Trophoblast cell (in vitro differentiated cells and primary cell): ENCODE results near the gene DLX3.
A peak's percentile ranks its signal among the peaks of the same experiment; 100 is the strongest.

Experiments
- DNase-seq, 2 donors: peaks; one replicate each; pipeline ENCODE4 v3.0.0-alpha.2; 2016
- H2AFZ ChIP-seq: 2 replicates; pipeline ENCODE4 v1.6.1; 2013; ENCODE audit warnings: low read length, moderate library complexity, mild to moderate bottlenecking; ENCODE audit not compliant: insufficient read depth, poor library complexity
- H2AK5ac ChIP-seq: 2 replicates; pipeline ENCODE4 v1.6.1; 2013; ENCODE audit warnings: mild to moderate bottlenecking, low read length
- H2BK120ac ChIP-seq: 2 replicates; pipeline ENCODE4 v1.6.1; 2013; ENCODE audit warnings: low read length, mild to moderate bottlenecking, moderate library complexity; ENCODE audit not compliant: insufficient read depth, poor library complexity
- H2BK12ac ChIP-seq: 2 replicates; pipeline ENCODE4 v1.6.1; 2013; ENCODE audit warnings: mild to moderate bottlenecking, low read length, moderate library complexity
- H2BK5ac ChIP-seq: 2 replicates; pipeline ENCODE4 v1.6.1; 2013; ENCODE audit warnings: low read length, low read depth, moderate library complexity, mild to moderate bottlenecking; ENCODE audit not compliant: poor library complexity
- H3K14ac ChIP-seq: 2 replicates; pipeline ENCODE4 v1.6.1; 2013; ENCODE audit warnings: mild to moderate bottlenecking, low read length
- H3K18ac ChIP-seq: 2 replicates; pipeline ENCODE4 v1.6.1; 2013; ENCODE audit warnings: mild to moderate bottlenecking, low read length
- H3K23ac ChIP-seq: 2 replicates; pipeline ENCODE4 v1.6.1; 2013; ENCODE audit warnings: low read length
- H3K27ac ChIP-seq: 2 replicates; pipeline ENCODE4 v1.5.1; 2013; ENCODE audit warnings: low read depth, mild to moderate bottlenecking, inconsistent platforms, low read length, moderate library complexity
- H3K27me3 ChIP-seq: 2 replicates; pipeline ENCODE4 v1.6.1; 2013; ENCODE audit warnings: inconsistent platforms, mild to moderate bottlenecking, low read length, moderate library complexity; ENCODE audit not compliant: insufficient read depth
- H3K36me3 ChIP-seq, 2 experiments: 1 replicate in 1 of 2; 2 replicates in 1 of 2; pipeline ENCODE4 v1.6.1; 2013; ENCODE audit warnings: low read length in 2 of 2, mild to moderate bottlenecking in 2 of 2, moderate library complexity in 1 of 2; ENCODE audit not compliant: insufficient read depth in 2 of 2, control insufficient read depth in 1 of 2
- H3K4ac ChIP-seq: 2 replicates; pipeline ENCODE4 v1.6.1; 2013; ENCODE audit warnings: low read depth, mild to moderate bottlenecking, low read length, moderate library complexity
- H3K4me1 ChIP-seq, 2 experiments: 1 replicate in 1 of 2; 2 replicates in 1 of 2; pipeline ENCODE4 v1.6.1; 2013; ENCODE audit warnings: low read length in 2 of 2, mild to moderate bottlenecking in 2 of 2, moderate library complexity in 1 of 2; ENCODE audit not compliant: insufficient read depth in 2 of 2, control insufficient read depth in 1 of 2
- H3K4me2 ChIP-seq: 2 replicates; pipeline ENCODE4 v1.6.1; 2013; ENCODE audit warnings: inconsistent platforms, mild to moderate bottlenecking, low read length, moderate library complexity
- H3K4me3 ChIP-seq: 2 replicates; pipeline ENCODE4 v1.5.1; 2013; ENCODE audit warnings: mild to moderate bottlenecking, low read depth, low read length, inconsistent platforms
- H3K79me1 ChIP-seq: one replicate; pipeline ENCODE4 v1.6.1; 2013; ENCODE audit warnings: low read length
- H3K79me2 ChIP-seq: 2 replicates; pipeline ENCODE4 v1.6.1; 2013; ENCODE audit warnings: low read length, mild to moderate bottlenecking; ENCODE audit not compliant: control insufficient read depth, insufficient read depth, poor library complexity
- H3K9ac ChIP-seq: 2 replicates; pipeline ENCODE4 v1.6.1; 2013; ENCODE audit warnings: mild to moderate bottlenecking, low read length
- H3K9me3 ChIP-seq: 2 replicates; pipeline ENCODE4 v1.6.1; 2013; ENCODE audit warnings: low read depth, mild to moderate bottlenecking, control low read depth, inconsistent platforms, low read length; ENCODE audit not compliant: insufficient read depth
- H4K12ac ChIP-seq: 2 replicates; pipeline ENCODE4 v1.6.1; 2013; ENCODE audit warnings: low read depth, mild to moderate bottlenecking, low read length, moderate library complexity
- H4K8ac ChIP-seq: 2 replicates; pipeline ENCODE4 v1.6.1; 2013; ENCODE audit warnings: low read depth, mild to moderate bottlenecking, low read length, moderate library complexity
- H4K91ac ChIP-seq: one replicate; pipeline ENCODE4 v1.6.1; 2013; ENCODE audit warnings: low read depth, mild to moderate bottlenecking, low read length, moderate library complexity
- WGBS: extraction: QIAGEN DNeasy Blood & Tissue Kit; methylation state at CpG from one replicate; pipeline ENCODE4 v1.1.7; 2013; ENCODE audit warnings: missing lambda C conversion rate; ENCODE audit not compliant: insufficient read length, insufficient coverage; ENCODE audit errors: extremely low coverage; 5-methylcytosine and 5-hydroxymethylcytosine counted together

Gene DLX3

DNA sequence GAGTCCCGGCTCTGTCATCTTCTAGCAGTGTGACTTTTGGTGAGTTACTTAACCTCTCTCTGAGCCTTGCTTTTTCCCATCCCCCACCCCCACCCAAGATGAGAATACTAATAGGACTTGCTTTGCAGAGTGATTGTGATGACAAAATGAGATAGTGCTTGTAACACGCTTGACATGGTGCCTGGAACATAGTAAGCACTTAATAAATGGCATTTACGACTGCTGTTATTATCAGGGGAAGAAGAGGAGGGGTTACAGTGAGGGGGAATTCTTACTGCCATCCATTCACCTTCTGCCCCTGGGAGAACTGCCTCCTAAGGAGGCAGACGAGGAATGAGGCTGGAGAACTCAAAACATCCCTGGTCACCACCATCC is 18.2 kb downstream of the DLX3 start:
- Histone ChIP-seq H4K91ac (no peak overlapping the region), H3K9ac (no peak overlapping the region), H3K23ac (no peak overlapping the region), H3K79me2 (no peaks in the 10 kb centered on the region), H3K4me3 (no peak overlapping the region), H3K9me3 (peaks cover 3% of the 10 kb centered on the region), H3K4ac (no peak overlapping the region), H4K12ac (no peak overlapping the region), H2AK5ac (no peak overlapping the region), H3K4me1 (peaks cover 44% of the 10 kb centered on the region in 2 experiments), H3K14ac (no peak overlapping the region), H2BK120ac (no peak overlapping the region), H3K27ac (no peak overlapping the region), H3K36me3 (no peaks in the 10 kb centered on the region), H2BK5ac (no peak overlapping the region), H3K18ac (no peak overlapping the region), H3K4me2 (no peak overlapping the region), H3K27me3 (peaks cover 20% of the 10 kb centered on the region), H2AFZ (no peak overlapping the region), H2BK12ac (no peak overlapping the region), H3K79me1 (peaks cover 12% of the 10 kb centered on the region), H4K8ac (no peak overlapping the region)
- DNase-seq = no peak
- no CpG with 5 or more reads among the region's 4 CpGs for WGBS

DNA sequence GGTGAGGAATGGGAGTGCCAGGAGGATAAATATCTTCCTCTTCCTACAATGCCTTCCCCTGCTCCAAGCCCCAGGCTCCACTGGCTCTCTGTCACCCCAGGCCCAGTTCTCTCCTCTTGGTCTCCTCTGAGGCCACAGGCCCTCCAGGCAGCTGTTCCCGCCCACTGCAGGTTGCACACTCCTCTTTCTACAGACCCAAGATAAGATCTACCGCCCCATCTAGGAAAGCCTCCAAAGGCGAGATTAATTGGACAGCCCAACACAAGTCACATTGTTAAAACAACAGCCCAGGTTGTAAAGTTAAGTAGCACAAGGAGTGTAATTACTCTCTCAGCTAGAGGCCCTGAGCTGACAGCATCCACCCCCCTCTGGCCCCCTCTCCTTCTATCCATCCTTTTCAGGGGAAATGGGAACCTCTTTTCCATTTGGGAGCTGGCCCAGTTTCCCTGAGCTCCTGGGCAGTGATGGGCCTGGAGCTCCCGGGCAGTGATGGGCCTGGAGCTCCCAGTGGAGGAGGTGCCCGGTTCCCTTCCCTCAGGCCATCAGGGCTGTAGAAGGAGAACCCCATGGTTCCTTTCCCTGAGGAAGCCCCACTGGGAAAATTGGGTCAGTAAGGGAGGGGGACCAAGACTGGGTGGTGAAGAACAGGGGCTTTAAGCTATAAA is 18.7 kb downstream of the DLX3 start:
- Histone ChIP-seq H3K23ac (no peak overlapping the region), H4K8ac (no peak overlapping the region), H3K9ac (no peak overlapping the region), H2BK120ac (peak overlapping the region; percentile 5), H3K79me1 (peaks cover 15% of the 10 kb centered on the region), H2AFZ (no peak overlapping the region), H3K18ac (no peak overlapping the region), H3K27ac (no peak overlapping the region), H3K9me3 (peaks cover 3% of the 10 kb centered on the region), H3K4me3 (no peak overlapping the region), H4K91ac (no peak overlapping the region), H4K12ac (no peak overlapping the region), H3K4me2 (peak overlapping the region; percentile 26), H3K4ac (no peak overlapping the region), H2BK5ac (no peak overlapping the region), H3K79me2 (no peaks in the 10 kb centered on the region), H2AK5ac (no peak overlapping the region), H3K27me3 (peaks cover 26% of the 10 kb centered on the region), H2BK12ac (no peak overlapping the region), H3K36me3 (no peaks in the 10 kb centered on the region), H3K4me1 (peaks cover 47 to 49% of the 10 kb centered on the region in 2 experiments), H3K14ac (no peak overlapping the region)
- peak; percentile 59 to 64 for DNase-seq
- no CpG with 5 or more reads among the region's 5 CpGs for WGBS

DNA sequence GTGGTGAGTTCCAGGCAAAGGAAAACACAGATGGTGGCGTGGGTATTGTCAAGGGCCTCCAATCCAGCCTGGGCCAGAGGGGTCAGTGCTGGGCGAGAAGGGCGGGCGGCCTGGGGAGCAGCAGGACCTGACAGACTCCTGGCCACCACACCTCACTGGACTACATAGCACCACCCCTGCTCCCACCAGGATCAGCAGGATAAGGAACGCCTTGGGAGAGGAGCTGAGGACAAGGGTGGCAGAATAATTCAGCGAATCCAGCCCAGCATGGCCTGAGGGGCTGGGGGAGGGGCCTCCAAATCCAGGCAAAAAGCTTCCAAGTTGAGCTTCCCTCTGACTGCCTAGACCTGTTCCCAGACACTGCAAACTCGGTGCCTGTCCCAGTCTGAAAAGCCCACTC is 19.5 kb downstream of the DLX3 start:
- H3K36me3 ChIP-seq = no peaks in the 10 kb centered on the region
- no peak overlapping the region for H3K4me3 ChIP-seq
- H3K4me1 ChIP-seq = peaks cover 43 to 44% of the 10 kb centered on the region in 2 experiments
- H2AFZ ChIP-seq = no peak overlapping the region
- H3K79me2 ChIP-seq = no peaks in the 10 kb centered on the region
- no peak overlapping the region for H4K91ac ChIP-seq
- no peak overlapping the region for H2BK5ac ChIP-seq
- no peak overlapping the region for H3K27ac ChIP-seq
- peak; percentile 92 for DNase-seq
- no peak overlapping the region for H3K18ac ChIP-seq
- H3K9me3 ChIP-seq = peaks cover 3% of the 10 kb centered on the region
- no CpG with 5 or more reads among the region's 7 CpGs for WGBS
- H3K4me2 ChIP-seq = peak overlapping the region; percentile 26
- peaks cover 15% of the 10 kb centered on the region for H3K79me1 ChIP-seq
- no peak overlapping the region for H3K9ac ChIP-seq
- no peak overlapping the region for H2AK5ac ChIP-seq
- no peak overlapping the region for H3K4ac ChIP-seq
- H2BK120ac ChIP-seq = peak overlapping the region; percentile 5
- H3K23ac ChIP-seq = no peak overlapping the region
- no peak overlapping the region for H2BK12ac ChIP-seq
- H3K14ac ChIP-seq = no peak overlapping the region
- no peak overlapping the region for H4K8ac ChIP-seq
- H3K27me3 ChIP-seq = peaks cover 33% of the 10 kb centered on the region
- no peak overlapping the region for H4K12ac ChIP-seq

DNA sequence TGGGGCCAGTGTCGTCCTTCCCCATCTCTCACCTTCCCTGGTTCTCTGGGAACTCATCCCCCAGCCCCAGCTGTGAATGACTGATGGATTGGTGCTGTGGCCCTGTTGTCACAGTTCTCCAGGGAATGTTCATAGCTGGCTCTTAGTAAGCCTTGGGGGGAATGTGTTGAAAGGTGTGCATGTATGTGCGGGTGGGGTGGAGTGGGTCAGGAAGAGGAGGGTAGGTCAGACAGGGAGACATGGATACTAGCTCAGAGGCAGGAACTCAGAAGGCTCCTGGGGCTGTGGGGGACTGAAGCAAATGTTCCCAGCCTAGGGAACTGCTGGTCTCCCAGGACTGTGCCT is 21.8 kb downstream of the DLX3 start:
- no peak overlapping the region for H2BK12ac ChIP-seq
- no CpG with 5 or more reads among the region's 2 CpGs for WGBS

More for the DNA sequence above, 21.8 kb downstream of the DLX3 start:
- DNase-seq = peak; percentile 71 to 82
- H3K4ac ChIP-seq = no peak overlapping the region
- no peak overlapping the region for H2BK5ac ChIP-seq
- H3K14ac ChIP-seq = no peak overlapping the region
- H3K36me3 ChIP-seq = no peaks in the 10 kb centered on the region
- H3K9me3 ChIP-seq = peaks cover 4% of the 10 kb centered on the region
- no peak overlapping the region for H2BK120ac ChIP-seq
- no peak overlapping the region for H3K27ac ChIP-seq
- H2AK5ac ChIP-seq = no peak overlapping the region
- H4K91ac ChIP-seq = peak overlapping the region; percentile 45
- no peak overlapping the region for H3K23ac ChIP-seq
- peaks cover 25% of the 10 kb centered on the region for H3K79me1 ChIP-seq
- no peak overlapping the region for H2AFZ ChIP-seq
- no peak overlapping the region for H4K8ac ChIP-seq
- peaks cover 45% of the 10 kb centered on the region for H3K27me3 ChIP-seq
- no peak overlapping the region for H4K12ac ChIP-seq
- no peak overlapping the region for H3K18ac ChIP-seq
- no peak overlapping the region for H3K4me2 ChIP-seq
- H3K4me1 ChIP-seq = peaks cover 50 to 54% of the 10 kb centered on the region in 2 experiments
- H3K79me2 ChIP-seq = no peaks in the 10 kb centered on the region
- no peak overlapping the region for H3K9ac ChIP-seq
- no peak overlapping the region for H3K4me3 ChIP-seq
